H9 (cell line): ENCODE results near the gene TCERG1L. TPM values are rescaled to one million over a fixed set of nuclear protein-coding genes. Genes with fewer than 3 reads are reported as not detected.

Experiments used
- DNase-seq: peaks from one replicate; pipeline ENCODE4 v3.0.0-alpha.2; 2017
- H2AFZ ChIP-seq: one replicate; pipeline ENCODE4 v1.6.1; 2013; ENCODE audit warnings: mild to moderate bottlenecking, low read length, control low read depth, moderate library complexity
- H2AK5ac ChIP-seq: 2 replicates; pipeline ENCODE4 v1.6.1; 2013; ENCODE audit warnings: low read length, control low read depth, mixed read lengths; ENCODE audit not compliant: insufficient read length
- H2BK120ac ChIP-seq: one replicate; pipeline ENCODE4 v1.6.1; 2013; ENCODE audit warnings: low read depth, mild to moderate bottlenecking, low read length, control low read depth, inconsistent platforms; ENCODE audit not compliant: poor library complexity, severe bottlenecking
- H2BK12ac ChIP-seq: 2 replicates; pipeline ENCODE4 v1.6.1; 2013; ENCODE audit warnings: low read length, control low read depth, mixed read lengths, low read depth; ENCODE audit not compliant: insufficient read length
- H2BK15ac ChIP-seq: 2 replicates; pipeline ENCODE4 v1.6.1; 2013; ENCODE audit warnings: low read depth, low read length, control low read depth
- H2BK20ac ChIP-seq: one replicate; pipeline ENCODE4 v1.6.1; 2013; ENCODE audit warnings: low read depth, mild to moderate bottlenecking, low read length, control low read depth, inconsistent platforms; ENCODE audit not compliant: poor library complexity, severe bottlenecking
- H2BK5ac ChIP-seq: 2 replicates; pipeline ENCODE4 v1.6.1; 2013; ENCODE audit warnings: low read length, control low read depth, mixed read lengths; ENCODE audit not compliant: insufficient read length
- H3K14ac ChIP-seq: 2 replicates; pipeline ENCODE4 v1.6.1; 2013; ENCODE audit warnings: low read length, control low read depth; ENCODE audit not compliant: insufficient read depth
- H3K18ac ChIP-seq: 2 replicates; pipeline ENCODE4 v1.6.1; 2013; ENCODE audit warnings: low read depth, mild to moderate bottlenecking, mixed read lengths, low read length, control low read depth; ENCODE audit not compliant: insufficient read length
- H3K23ac ChIP-seq: 2 replicates; pipeline ENCODE4 v1.6.1; 2013; ENCODE audit warnings: low read length, control low read depth, mixed read lengths, low read depth; ENCODE audit not compliant: insufficient read length
- H3K23me2 ChIP-seq: 2 replicates; pipeline ENCODE4 v1.6.1; 2013; ENCODE audit warnings: low read depth, mild to moderate bottlenecking, mixed read lengths, low read length, control low read depth; ENCODE audit not compliant: insufficient read length, poor library complexity, severe bottlenecking
- H3K27ac ChIP-seq: 2 replicates; pipeline ENCODE4 v1.5.1; 2013; ENCODE audit warnings: low read length, control low read depth, mixed read lengths, low read depth; ENCODE audit not compliant: insufficient read length
- H3K27me3 ChIP-seq: 2 replicates; pipeline ENCODE4 v1.6.1; 2013; ENCODE audit warnings: low read length, control low read depth, inconsistent platforms; ENCODE audit not compliant: insufficient read depth
- H3K4ac ChIP-seq: 2 replicates; pipeline ENCODE4 v1.6.1; 2013; ENCODE audit warnings: low read depth, mild to moderate bottlenecking, control low read depth, inconsistent platforms, low read length, moderate library complexity
- H3K4me1 ChIP-seq: 2 replicates; pipeline ENCODE4 v1.6.1; 2013; ENCODE audit warnings: low read length, control low read depth, inconsistent platforms; ENCODE audit not compliant: insufficient read depth
- H3K4me2 ChIP-seq: 2 replicates; pipeline ENCODE4 v1.6.1; 2013; ENCODE audit warnings: low read length, control low read depth, mixed read lengths; ENCODE audit not compliant: insufficient read length, insufficient read depth
- H3K56ac ChIP-seq: 2 replicates; pipeline ENCODE4 v1.6.1; 2013; ENCODE audit warnings: low read depth, mild to moderate bottlenecking, mixed read lengths, low read length, control low read depth; ENCODE audit not compliant: insufficient read length
- H3K79me1 ChIP-seq: 2 replicates; pipeline ENCODE4 v1.6.1; 2013; ENCODE audit warnings: low read depth, mild to moderate bottlenecking, moderate library complexity, low read length, control low read depth, inconsistent platforms; ENCODE audit not compliant: insufficient read depth, poor library complexity, severe bottlenecking
- H3K79me2 ChIP-seq: 2 replicates; pipeline ENCODE4 v1.6.1; 2013; ENCODE audit warnings: low read length, control low read depth, inconsistent platforms; ENCODE audit not compliant: insufficient read depth
- H3K9ac ChIP-seq: 2 replicates; pipeline ENCODE4 v1.6.1; 2013; ENCODE audit warnings: low read length, control low read depth, mixed read lengths; ENCODE audit not compliant: insufficient read length; ENCODE audit errors: extremely low read depth
- H3K9me3 ChIP-seq: one replicate; pipeline ENCODE4 v1.6.1; 2013; ENCODE audit warnings: low read depth, low read length, inconsistent platforms; ENCODE audit not compliant: control insufficient read depth
- H3T11ph ChIP-seq: one replicate; pipeline ENCODE4 v1.6.1; 2013; ENCODE audit warnings: mild to moderate bottlenecking, low read length, control low read depth, inconsistent platforms
- H4K20me1 ChIP-seq: one replicate; pipeline ENCODE4 v1.6.1; 2013; ENCODE audit not compliant: control insufficient read depth, insufficient read length, insufficient read depth
- H4K5ac ChIP-seq: 2 replicates; pipeline ENCODE4 v1.6.1; 2013; ENCODE audit warnings: low read depth, mild to moderate bottlenecking, mixed read lengths, low read length, control low read depth; ENCODE audit not compliant: insufficient read length
- H4K8ac ChIP-seq: replicated peaks from 2 replicates; pipeline ENCODE4 v1.6.1; 2013; ENCODE audit warnings: low read length, control low read depth, mixed read lengths, low read depth; ENCODE audit not compliant: insufficient read length
- H4K91ac ChIP-seq: 2 replicates; pipeline ENCODE4 v1.6.1; 2013; ENCODE audit warnings: low read depth, mild to moderate bottlenecking, moderate library complexity, mixed read lengths, low read length, control low read depth; ENCODE audit not compliant: insufficient read length
- H3K27ac Mint-ChIP-seq, 3 experiments: 2 replicates in 2 of 3; 3 replicates in 1 of 3; pipeline ENCODE4 v1.8.0; 2020 to 2021; ENCODE audit warnings: mixed read lengths in 3 of 3, mild to moderate bottlenecking in 1 of 3, moderate library complexity in 1 of 3
- H3K27me3 Mint-ChIP-seq: 2 replicates; pipeline ENCODE4 v1.8.0; 2021; ENCODE audit warnings: low read depth, mild to moderate bottlenecking, moderate library complexity, mixed read lengths
- H3K36me3 Mint-ChIP-seq, 3 experiments: 2 replicates in 2 of 3; 3 replicates in 1 of 3; pipeline ENCODE4 v1.8.0; 2020 to 2021; ENCODE audit warnings: low read depth in 3 of 3, mixed read lengths in 3 of 3; ENCODE audit not compliant: insufficient read depth in 1 of 3
- H3K4me1 Mint-ChIP-seq, 2 experiments: 2 replicates each; pipeline ENCODE4 v1.8.0; 2020; ENCODE audit warnings: mixed read lengths in 2 of 2
- H3K4me3 Mint-ChIP-seq, 2 experiments: 2 replicates in 1 of 2; 3 replicates in 1 of 2; pipeline ENCODE4 v1.8.0; 2020 to 2021; ENCODE audit warnings: mild to moderate bottlenecking in 2 of 2, mixed read lengths in 2 of 2, moderate library complexity in 1 of 2
- H3K9me3 Mint-ChIP-seq, 2 experiments: 2 replicates in 1 of 2; 3 replicates in 1 of 2; pipeline ENCODE4 v1.8.0; 2020; ENCODE audit warnings: mild to moderate bottlenecking in 2 of 2, mixed read lengths in 2 of 2, moderate library complexity in 1 of 2
- WGBS: extraction: QIAGEN DNeasy Blood & Tissue Kit; methylation state at CpG from one replicate; pipeline ENCODE4 v1.1.7; 2013; ENCODE audit warnings: missing lambda C conversion rate, low lambda C conversion rate, mixed read lengths; ENCODE audit not compliant: insufficient read length; ENCODE audit errors: extremely low coverage; 5-methylcytosine and 5-hydroxymethylcytosine counted together
- total RNA-seq: library from RNA; stranded (reverse); gene quantifications from 2 replicates; pipeline ENCODE4 v1.2.1, GENCODE V29; 2021
- TF ChIP-seq, protein P1 (sequence below): fragments of 200-600 bp; sonication (generic); conservative IDR thresholded peaks from 3 replicates; pipeline ENCODE4 v1.8.0; 2021; ENCODE audit warnings: antibody characterized with exemption, mild to moderate bottlenecking

Gene TCERG1L
- total RNA-seq, 1 experiment from 2014 or later: 3.3 TPM

DNA sequence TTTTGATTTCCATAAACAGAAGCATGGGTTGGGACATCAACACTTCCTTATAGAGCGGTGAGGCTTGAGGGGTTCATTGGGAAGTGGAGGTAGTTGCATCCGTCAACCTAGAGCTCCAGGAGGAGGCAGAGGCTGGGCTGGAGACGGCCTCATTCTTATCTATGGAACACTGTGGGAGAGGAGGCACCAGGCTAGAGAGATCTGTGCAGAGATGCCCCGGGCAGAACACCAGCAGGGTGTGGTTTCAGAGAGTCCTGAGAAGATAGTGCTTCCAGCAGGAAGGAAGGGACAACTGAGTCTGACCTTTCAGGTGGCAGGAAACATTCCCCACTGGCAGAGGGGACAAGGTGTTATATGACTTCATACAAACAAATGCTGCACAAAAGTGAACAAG, 56.7 kb downstream of the TCERG1L start:
- no peaks in the 10 kb centered on the region for H3K9me3 Mint-ChIP-seq
- Histone ChIP-seq H4K91ac (no peak overlapping the region), H3K27ac (no peak overlapping the region), H3K9me3 (no peaks in the 10 kb centered on the region), H4K5ac (no peak overlapping the region), H3K23me2 (no peaks in the 10 kb centered on the region), H2BK5ac (no peak overlapping the region), H3T11ph (no peak overlapping the region), H3K14ac (no peak overlapping the region), H3K23ac (no peak overlapping the region), H3K4me2 (no peak overlapping the region), H4K20me1 (no peaks in the 10 kb centered on the region), H3K56ac (no peak overlapping the region), H3K4me1 (no peaks in the 10 kb centered on the region; the same call in 1 of the 2 replicates), H2AFZ (no peak overlapping the region), H2BK12ac (no peak overlapping the region), H2BK15ac (no peak overlapping the region), H3K4ac (no peak overlapping the region), H2BK20ac (no peak overlapping the region), H3K18ac (no peak overlapping the region), H2BK120ac (no peak overlapping the region), H2AK5ac (no peak overlapping the region), H4K8ac (no peak overlapping the region), H3K9ac (no peak overlapping the region), H3K27me3 (no peaks in the 10 kb centered on the region), H3K79me1 (no peaks in the 10 kb centered on the region), H3K79me2 (no peaks in the 10 kb centered on the region)
- no CpG with 5 or more reads among the region's 4 CpGs for WGBS
- H3K27ac Mint-ChIP-seq: no peak overlapping the region
- H3K4me3 Mint-ChIP-seq: no peak overlapping the region
- DNase-seq: no peak
- no peaks in the 10 kb centered on the region for H3K36me3 Mint-ChIP-seq
- H3K4me1 Mint-ChIP-seq: peaks cover 20% of the 10 kb centered on the region in 2 experiments
- TF ChIP-seq, protein P1, sequence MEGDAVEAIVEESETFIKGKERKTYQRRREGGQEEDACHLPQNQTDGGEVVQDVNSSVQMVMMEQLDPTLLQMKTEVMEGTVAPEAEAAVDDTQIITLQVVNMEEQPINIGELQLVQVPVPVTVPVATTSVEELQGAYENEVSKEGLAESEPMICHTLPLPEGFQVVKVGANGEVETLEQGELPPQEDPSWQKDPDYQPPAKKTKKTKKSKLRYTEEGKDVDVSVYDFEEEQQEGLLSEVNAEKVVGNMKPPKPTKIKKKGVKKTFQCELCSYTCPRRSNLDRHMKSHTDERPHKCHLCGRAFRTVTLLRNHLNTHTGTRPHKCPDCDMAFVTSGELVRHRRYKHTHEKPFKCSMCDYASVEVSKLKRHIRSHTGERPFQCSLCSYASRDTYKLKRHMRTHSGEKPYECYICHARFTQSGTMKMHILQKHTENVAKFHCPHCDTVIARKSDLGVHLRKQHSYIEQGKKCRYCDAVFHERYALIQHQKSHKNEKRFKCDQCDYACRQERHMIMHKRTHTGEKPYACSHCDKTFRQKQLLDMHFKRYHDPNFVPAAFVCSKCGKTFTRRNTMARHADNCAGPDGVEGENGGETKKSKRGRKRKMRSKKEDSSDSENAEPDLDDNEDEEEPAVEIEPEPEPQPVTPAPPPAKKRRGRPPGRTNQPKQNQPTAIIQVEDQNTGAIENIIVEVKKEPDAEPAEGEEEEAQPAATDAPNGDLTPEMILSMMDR: no peak
- H3K27me3 Mint-ChIP-seq: no peaks in the 10 kb centered on the region; the same call in 1 of the 2 replicates
